ENCODE results near the gene CFAP61. TPM values are rescaled to one million over a fixed set of nuclear protein-coding genes. Genes with fewer than 3 reads are reported as not detected.
"Not testable (repeated sequence)": the region's sequence is repeated elsewhere in the genome, so short reads cannot be mapped to it uniquely, and the experiment has no call there.

The CFAP61 gene
- not detected in 2 replicates for total RNA-seq

- peak; percentile 98 for DNase-seq (ENCODE audit: low read depth in 2 of 2)
Observed at GRCh38 chr20:20052074-20052970, at the start of gene CFAP61, which contains the start of gene CRNKL1. CFAP61 (plus strand) TSS chr20:20052532; CDS start chr20:20056654, 4,122 bp downstream. CRNKL1 (minus strand) TSS chr20:20052466; CDS start chr20:20052342, 124 bp downstream.

DNA sequence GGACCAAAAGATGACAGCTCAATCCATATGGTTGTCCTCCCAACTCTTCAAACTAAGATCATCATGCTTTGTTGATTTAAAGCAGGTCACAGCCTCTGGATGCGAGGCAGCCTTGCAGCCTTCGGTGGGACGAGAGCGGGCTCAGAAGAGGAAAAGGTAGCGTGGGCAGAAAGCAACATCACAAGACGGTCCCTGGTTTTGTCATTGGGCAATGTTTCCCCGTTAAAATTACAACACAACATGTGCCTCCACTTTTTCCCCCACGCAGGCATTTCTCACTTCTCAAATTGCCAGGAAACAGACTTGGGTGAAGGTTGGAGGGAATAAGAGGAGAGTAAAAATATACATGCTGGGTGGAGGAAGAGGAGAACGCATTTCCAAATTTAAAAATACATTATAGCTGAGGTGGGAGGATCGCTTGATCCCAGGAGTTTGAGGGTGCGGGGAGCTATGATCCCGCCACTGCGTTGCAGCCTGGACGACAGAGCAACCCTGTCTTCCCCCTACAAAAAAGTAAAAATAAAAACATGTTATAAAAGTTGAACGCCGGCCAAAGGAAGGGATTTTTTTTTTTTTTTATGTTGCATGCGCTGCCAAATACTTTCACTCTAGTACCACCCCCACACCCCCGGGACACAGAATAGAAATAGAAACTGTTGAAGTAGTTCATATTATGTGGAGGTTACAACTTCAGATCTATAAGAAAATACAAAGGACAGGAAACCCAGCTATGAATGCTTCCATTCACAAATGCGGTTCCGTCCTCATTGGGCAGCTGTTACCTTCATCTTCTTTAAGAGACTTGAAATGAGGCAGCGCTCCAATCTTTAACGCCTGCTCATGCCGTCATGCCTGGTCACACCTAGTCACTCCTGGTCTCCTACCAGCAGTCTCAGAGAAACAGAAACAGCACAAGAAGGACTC is 49.0 kb upstream of the CFAP61 start:
- DNase-seq (ENCODE audit: low read depth in 2 of 2): peak; percentile 74 to 75

DNA sequence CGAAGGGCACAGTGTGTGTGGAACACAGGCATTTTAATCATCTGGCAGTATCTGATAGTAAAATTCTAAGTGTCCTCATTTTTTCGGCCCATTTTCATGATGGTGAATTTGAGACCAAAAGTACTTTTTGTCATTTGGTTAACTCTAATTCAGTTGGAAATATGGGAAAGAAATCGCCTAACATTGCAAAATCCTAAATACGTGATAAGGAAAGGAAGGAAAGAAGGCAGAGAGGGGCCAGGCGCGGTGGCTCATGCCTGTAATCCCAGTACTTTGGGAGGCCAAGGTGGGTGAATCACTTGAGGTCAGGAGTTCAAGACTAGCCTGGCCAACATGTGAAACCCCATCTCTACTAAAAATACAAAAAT is 48.4 kb upstream of the CFAP61 start:
- DNase-seq (ENCODE audit: low read depth in 2 of 2): not testable (repeated sequence)

DNA sequence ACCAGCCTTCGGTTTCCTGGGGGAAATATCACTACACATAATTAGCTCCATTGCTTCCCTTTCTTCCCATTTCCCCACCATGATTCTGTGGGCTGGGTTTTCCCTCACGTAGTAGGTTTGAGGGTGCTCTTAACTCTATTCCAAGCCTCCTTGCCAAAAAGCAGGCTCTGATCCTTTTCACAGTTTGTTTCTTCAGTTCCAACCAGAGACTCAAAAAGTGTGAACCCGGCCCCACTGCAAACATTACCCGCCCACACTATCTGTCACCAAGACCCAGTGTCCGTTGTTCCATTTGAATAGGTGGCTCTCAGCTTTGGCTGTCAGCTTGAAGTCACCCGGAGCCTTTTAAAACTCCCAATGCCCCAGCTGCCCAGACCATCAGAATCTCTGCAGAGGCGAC is 47.0 kb upstream of the CFAP61 start:
- no peak for DNase-seq (ENCODE audit: low read depth in 2 of 2)

DNA sequence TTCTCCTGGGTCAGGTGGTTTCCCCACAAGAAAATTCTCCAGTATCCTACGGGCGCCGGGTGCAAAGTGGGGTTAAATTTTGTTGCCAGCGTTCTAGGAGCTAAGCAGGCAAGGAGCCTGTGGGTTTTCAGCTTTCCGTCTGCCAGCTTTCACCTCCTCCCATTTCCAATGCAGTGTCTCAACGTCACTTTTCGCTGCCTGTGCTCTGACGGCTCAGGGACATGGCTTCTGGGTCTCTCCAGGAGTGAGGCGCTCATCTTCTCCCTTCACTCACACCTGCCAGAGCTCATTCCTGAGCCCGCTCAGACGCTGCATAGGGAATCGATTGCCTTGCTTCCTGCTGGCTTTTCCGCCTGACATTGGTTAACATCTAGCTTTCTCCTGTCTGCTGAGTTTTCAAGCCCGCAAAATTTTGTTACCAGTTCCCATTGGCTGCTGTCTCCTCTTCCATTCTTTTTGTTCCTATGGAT is 42.5 kb upstream of the CFAP61 start:
- DNase-seq (ENCODE audit: low read depth in 2 of 2): no peak

- DNase-seq (ENCODE audit: low read depth in 2 of 2): peak; percentile 57 to 84
Observed at GRCh38 chr20:20010639-20011500, 41.5 kb upstream of the CFAP61 start.

DNA sequence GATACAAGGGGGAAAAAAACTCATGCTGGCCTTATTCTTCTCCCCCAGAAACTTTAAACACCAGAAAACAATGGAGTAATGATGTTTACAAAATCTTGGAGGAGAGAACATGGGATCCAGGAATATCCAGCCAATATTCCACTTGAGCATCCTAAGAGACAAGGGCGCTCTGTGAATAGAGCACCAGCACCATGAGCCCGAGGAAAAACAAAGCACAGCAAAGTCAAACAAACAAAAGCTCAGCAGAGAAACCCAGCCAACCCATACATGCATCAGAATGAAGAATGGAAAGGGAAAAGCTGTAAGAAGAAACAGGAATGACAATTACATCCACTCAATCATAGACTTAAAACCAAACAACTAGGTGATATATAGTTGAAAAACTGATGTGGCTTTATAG is 39.8 kb upstream of the CFAP61 start:
- no peak for DNase-seq (ENCODE audit: low read depth in 2 of 2)

GRCh38 chr20:20014659-20015058 is 37.7 kb upstream of the CFAP61 start:
- peak in 1 of 2 donors; percentile 63 for DNase-seq (ENCODE audit: low read depth in 2 of 2)

- DNase-seq (ENCODE audit: low read depth in 2 of 2): peak; percentile 94
Observed at GRCh38 chr20:20017001-20017843, 35.1 kb upstream of the CFAP61 start, which contains the start of gene NAA20. NAA20 (plus strand) TSS chr20:20017362; CDS start chr20:20017397, 35 bp downstream.

DNA sequence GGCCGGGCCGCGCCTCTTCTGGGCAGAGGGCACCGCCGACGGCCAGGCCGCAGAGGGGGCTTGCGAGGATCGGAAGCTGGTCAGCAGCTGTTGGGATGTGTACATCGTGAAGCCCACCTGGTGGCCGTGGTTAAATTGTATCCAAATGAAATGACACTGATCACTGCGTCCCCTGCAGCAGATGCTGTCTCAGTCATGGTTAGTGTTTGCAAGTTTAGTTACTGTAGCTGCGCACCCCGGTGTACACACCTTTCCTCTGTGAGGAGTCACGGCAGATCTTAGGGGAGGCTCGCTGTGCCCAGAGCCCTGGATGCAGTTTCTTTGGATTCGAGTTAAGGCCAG is 34.5 kb upstream of the CFAP61 start:
- DNase-seq (ENCODE audit: low read depth in 2 of 2): peak in 1 of 2 donors; percentile 47

DNA sequence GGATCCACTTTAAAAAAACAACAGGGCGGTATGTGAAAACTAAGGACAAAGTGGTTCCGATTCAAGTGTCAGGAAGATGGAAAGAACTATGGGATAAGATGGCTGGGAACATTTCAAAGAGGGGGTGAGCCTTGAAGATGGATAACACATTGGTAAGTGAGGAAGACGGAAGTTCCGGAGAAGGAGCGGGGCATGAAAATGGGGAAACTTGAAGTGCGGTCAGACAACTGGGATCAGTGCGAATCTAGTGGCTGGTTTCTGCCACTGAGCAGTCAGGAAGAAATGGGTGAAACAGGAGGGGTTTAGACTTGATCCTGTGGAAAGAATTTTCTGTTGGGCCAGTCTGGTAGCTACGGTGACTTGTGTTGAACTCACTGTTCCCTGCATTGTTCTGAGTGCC is 34.0 kb upstream of the CFAP61 start:
- DNase-seq (ENCODE audit: low read depth in 2 of 2): no peak

DNA sequence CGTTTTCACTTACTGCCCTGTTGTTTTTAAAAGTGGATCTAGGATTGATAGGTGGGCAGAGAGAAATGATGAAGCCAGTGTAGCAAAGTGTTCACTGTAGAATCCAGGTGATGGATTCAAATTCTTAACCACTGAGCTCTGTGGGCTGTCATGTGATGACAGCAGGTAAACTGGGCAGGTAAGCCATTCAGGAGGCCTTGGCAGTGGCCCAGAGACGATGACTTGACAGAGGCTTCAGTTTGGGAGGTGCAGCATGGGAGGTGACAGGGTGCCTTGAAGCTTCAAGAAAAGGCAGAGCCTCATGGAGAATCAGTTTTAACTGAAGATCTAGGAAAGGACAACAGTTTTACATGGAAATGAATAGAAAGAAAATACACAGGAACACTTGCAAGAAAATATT is 33.2 kb upstream of the CFAP61 start:
- DNase-seq (ENCODE audit: low read depth in 2 of 2): no peak

DNA sequence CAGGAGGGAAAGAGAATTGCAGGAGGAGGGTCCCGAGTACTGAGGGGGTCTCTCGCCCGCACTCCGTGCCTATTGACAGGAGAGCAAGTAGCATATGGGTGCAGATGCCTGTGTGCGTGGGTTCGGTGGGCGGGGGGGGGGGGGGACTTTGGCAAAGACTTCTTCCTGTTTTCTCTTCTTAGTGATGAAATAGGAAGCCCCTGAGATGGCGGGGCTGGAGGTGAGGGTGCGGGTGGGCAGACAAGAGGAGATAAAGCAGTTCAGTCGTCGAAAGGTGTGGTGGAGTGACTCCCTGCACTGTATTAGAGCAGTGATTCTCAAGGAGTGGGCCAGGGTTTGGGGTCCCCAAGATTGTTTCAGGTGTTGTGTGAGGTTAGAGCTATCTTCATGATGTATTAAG is 31.4 kb upstream of the CFAP61 start:
- no peak for DNase-seq (ENCODE audit: low read depth in 2 of 2)

GRCh38 chr20:20021835-20022234 is 30.5 kb upstream of the CFAP61 start:
- no peak for DNase-seq (ENCODE audit: low read depth in 2 of 2)

GRCh38 chr20:20022498-20022897 is 29.8 kb upstream of the CFAP61 start:
- DNase-seq (ENCODE audit: low read depth in 2 of 2): no peak

- DNase-seq (ENCODE audit: low read depth in 2 of 2): no peak
Observed at GRCh38 chr20:20023395-20023794, 28.9 kb upstream of the CFAP61 start.

GRCh38 chr20:20024942-20025341 is 27.4 kb upstream of the CFAP61 start:
- no peak for DNase-seq (ENCODE audit: low read depth in 2 of 2)

- no peak for DNase-seq (ENCODE audit: low read depth in 2 of 2)
Observed at GRCh38 chr20:20027284-20027683, 25.0 kb upstream of the CFAP61 start.

GRCh38 chr20:20031790-20032189 is 20.5 kb upstream of the CFAP61 start:
- DNase-seq (ENCODE audit: low read depth in 2 of 2): no peak

GRCh38 chr20:20034486-20034885 is 17.8 kb upstream of the CFAP61 start:
- peak in 1 of 2 donors; percentile 22 for DNase-seq (ENCODE audit: low read depth in 2 of 2)
